A549 treated with DMSO at 1 μM for 4 hours (cell line): ENCODE data around the gene ATP6AP1. TPM values are rescaled to one million over a fixed set of nuclear protein-coding genes. Genes with fewer than 3 reads are reported as not detected.

Source experiments
- total RNA-seq: library from RNA; stranded (reverse); fragments of 200-300 nt; extraction: Qiagen RNA extraction; gene quantifications from 5 replicates; pipeline ENCODE4 v1.2.3, GENCODE V29; 2022; ENCODE audit warnings: low read depth

The ATP6AP1 gene, protein sequence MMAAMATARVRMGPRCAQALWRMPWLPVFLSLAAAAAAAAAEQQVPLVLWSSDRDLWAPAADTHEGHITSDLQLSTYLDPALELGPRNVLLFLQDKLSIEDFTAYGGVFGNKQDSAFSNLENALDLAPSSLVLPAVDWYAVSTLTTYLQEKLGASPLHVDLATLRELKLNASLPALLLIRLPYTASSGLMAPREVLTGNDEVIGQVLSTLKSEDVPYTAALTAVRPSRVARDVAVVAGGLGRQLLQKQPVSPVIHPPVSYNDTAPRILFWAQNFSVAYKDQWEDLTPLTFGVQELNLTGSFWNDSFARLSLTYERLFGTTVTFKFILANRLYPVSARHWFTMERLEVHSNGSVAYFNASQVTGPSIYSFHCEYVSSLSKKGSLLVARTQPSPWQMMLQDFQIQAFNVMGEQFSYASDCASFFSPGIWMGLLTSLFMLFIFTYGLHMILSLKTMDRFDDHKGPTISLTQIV
- 82.2 to 107 TPM (median 102 TPM) in 5 replicates for total RNA-seq

DNA sequence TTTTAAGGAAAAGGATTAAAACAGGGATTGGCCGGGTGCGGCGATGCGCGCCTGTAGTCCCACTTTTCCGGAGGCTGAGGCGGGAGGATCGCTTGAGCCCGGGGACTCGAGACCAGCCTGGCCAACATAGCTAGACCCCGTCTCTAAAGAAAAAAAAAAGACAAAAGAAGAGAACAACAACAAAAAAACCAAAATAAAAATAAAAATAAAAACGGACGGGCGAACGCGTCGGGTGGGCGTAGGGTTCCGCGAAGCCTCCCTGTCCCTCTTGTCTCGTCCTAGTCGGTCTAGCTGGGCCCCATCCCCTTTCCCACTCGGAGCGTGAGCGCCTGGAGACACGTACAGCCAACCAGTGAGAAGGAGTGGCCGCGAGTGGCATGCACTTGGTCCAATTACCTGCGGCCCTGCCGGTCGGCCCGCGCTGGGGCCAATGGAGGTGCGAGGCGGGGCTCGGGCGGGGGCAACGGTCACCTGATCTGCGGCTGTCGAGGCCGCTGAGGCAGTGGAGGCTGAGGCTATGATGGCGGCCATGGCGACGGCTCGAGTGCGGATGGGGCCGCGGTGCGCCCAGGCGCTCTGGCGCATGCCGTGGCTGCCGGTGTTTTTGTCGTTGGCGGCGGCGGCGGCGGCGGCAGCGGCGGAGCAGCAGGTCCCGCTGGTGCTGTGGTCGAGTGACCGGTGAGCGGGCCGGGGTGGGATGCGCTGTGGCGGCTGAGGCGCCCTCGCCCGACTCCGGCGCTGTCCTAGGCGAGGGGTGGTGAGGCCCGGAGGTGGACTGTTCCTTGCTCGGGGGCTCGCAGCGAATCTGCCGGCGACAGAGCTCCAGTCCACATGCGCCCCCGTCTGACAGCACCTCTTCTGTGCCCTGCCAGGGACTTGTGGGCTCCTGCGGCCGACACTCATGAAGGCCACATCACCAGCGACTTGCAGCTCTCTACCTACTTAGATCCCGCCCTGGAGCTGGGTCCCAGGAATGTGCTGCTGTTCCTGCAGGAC, at the start of gene ATP6AP1:
ATP6AP1 (plus strand) TSS at position 502 of the 996 bp plus-strand sequence; CDS start at position 518, 16 bp downstream.

DNA sequence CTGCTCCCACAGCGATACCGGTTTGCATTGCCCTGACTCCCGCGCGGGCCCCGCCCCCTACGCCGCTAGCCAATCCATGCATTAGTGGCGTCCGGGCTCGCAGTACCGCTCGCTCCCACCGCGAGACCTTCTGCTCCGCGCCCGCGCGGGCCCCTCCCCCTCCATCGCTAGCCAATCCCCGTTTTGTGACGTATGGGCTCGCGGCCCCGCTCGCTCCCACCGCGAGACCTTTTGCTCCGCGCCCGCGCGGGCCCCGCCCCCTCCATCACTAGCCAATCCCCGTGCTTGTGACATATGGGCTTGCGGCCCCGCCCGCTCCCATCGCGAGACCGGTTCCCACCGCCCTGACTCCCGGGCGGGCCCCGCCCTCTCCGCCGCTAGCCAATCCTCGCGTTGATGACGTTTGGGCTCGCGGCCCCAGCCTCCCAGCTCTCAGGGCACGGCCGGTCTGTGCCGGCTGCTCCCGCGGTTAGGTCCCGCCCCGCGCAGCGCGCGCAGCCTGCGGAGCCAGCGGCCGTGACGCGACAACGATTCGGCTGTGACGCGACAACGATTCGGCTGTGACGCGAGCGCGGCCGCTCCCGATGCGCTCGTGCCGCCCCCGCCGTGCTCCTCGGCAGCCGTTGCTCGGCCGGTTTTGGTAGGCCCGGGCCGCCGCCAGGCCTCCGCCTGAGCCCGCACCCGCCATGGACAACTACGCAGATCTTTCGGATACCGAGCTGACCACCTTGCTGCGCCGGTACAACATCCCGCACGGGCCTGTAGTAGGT, 49.5 kb upstream of the ATP6AP1 start, which contains the start of gene EMD:
EMD (plus strand) TSS at position 497 of the 770 bp plus-strand sequence; CDS start at position 687, 190 bp downstream.

DNA sequence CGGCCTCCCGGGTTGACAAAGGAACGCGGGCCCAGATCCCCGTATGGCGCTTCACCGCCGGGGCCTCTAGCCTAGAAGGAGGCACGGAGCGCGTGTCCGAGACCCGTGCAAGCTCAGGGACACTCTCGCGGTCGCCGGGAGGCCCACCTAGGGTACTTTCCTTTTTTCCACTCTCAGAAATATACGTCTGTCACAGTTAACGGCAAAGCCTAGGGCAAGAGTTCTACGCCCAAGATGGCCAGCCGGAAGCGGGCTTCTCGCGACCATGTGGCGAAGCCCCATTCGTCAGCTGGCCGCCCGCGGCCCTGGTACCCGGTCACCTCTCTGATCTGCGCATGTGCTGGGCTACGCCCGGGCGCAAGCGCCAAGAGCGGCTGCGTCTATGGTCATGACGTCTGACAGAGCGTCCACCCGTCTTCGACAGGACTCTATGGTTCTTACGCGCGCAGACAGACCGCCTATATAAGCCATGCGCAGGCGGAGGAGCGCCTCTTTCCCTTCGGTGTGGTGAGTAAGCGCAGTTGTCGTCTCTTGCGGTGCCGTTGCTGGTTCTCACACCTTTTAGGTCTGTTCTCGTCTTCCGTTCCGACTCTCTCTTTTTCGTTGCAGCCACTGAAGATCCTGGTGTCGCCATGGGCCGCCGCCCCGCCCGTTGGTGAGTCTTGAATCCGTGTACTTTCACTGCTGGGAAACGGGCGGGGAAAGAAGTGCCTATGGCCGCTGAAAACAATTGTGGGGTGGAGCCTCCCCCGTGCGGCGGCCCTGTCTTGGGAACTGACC, 30.4 kb upstream of the ATP6AP1 start, which contains the start of gene RPL10:
RPL10 (plus strand) TSS at position 490 of the 780 bp plus-strand sequence; CDS start at position 633, 143 bp downstream.

DNA sequence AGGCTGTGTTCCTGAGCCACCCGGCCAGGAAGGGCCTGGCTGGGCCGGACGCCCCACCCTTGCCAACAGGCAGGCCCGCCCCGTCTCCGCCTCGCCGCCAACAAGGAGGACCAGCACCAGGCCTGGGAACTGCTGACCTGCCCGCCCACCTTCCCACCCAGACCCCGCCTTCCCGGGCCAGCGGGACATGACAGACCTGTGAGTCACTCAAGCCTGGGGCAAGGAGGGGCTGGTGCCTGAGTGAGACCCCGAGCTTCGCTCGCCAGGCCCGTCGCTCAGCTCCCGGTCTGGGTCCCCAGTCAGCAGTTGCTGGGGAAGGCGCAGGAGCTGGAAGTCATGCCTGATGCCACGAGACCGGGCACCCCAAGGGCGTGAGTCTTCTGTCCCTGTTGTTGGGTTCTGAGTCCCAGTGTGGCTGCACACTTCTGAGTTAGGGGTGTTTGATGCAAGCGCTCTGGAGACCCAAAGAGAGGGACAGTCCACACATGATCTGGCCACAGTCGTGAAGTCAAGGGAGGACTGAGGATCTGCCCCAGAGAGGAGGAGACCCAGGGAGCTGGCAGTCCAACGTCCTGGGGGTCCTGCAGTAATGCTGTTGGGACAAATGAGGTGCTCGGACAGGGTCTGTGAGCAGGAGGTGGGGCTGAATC, 19.1 kb upstream of the ATP6AP1 start, which contains the start of gene DNASE1L1:
DNASE1L1 (minus strand) TSS at position 33 of the 650 bp plus-strand sequence. CDS start 3,686 bp downstream, outside the sequence.

DNA sequence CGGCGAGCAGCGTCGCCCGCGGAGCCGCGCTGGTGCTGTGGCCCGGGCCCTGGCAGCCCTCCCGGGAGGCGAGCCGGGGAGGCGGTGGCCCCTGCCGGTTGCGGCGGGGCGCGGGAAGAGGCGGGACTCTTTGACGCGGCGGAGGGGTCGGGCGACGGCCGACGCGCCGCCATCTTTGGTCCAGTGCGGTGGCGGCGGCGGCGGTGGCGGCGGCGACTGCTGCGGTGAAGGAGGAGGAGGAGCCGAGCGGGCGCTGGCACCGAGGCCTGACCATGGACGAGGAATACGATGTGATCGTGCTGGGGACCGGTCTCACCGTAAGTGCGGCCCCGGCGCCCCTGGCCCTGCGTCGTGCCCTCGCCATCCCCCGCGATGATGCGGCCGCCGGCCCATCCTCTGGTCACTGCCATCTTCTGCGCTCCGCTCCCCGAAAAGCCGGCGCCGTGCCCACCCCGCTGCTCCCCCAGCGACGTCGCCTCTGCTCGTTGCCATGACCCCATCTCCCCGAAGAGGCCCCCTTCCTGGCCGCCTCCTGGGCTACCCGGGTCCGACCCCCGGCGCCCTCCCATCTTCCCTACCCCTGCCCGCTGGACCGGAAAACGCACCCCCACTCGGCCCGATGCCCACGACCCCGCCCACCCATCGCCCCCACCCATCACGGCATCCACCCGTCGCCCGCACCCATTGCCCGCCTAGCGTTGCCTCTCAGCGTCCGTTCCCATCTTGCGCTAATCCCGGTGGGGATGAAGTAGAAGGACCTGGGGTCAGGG, 8.7 kb downstream of the ATP6AP1 start, which contains the start of gene GDI1:
GDI1 (plus strand) TSS at position 172 of the 770 bp plus-strand sequence; CDS start at position 273, 101 bp downstream.

DNA sequence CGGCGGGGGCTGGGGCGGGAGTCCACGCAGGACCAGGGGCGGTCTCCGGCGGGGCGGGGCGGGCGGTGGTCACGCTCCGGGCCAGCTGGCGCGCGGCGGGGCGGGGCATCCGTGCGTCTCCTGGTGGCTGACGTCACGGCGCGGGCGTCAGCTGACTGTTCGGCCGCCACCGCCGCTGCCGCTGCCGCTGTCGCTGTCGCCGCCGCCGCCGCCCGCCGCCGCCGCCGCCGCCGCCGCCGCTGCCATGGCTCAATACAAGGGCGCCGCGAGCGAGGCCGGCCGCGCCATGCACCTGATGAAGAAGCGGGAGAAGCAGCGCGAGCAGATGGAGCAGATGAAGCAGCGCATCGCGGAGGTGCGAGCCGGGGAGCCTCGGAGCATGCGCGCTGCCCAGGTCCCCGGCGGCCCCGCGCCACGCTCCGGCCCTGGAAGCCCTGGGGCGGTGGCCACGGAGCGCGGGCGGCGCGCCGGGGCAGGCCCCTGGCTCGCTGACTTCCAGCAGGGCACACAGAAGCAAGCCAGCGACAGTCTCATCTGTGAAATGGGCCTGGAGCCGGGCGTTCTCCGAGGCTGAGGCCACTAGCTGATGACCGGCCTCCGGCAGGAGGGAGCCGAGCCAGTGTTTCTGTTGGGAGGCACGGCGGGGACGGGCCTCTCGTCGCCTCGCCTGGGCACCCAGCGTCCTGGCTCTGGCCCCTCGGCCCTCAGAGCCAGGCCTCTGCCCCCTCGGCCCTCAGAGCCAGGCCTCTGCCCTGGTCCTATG, 15.7 kb downstream of the ATP6AP1 start, which contains the start of gene FAM50A:
FAM50A (plus strand) TSS at position 150 of the 763 bp plus-strand sequence; CDS start at position 245, 95 bp downstream.

DNA sequence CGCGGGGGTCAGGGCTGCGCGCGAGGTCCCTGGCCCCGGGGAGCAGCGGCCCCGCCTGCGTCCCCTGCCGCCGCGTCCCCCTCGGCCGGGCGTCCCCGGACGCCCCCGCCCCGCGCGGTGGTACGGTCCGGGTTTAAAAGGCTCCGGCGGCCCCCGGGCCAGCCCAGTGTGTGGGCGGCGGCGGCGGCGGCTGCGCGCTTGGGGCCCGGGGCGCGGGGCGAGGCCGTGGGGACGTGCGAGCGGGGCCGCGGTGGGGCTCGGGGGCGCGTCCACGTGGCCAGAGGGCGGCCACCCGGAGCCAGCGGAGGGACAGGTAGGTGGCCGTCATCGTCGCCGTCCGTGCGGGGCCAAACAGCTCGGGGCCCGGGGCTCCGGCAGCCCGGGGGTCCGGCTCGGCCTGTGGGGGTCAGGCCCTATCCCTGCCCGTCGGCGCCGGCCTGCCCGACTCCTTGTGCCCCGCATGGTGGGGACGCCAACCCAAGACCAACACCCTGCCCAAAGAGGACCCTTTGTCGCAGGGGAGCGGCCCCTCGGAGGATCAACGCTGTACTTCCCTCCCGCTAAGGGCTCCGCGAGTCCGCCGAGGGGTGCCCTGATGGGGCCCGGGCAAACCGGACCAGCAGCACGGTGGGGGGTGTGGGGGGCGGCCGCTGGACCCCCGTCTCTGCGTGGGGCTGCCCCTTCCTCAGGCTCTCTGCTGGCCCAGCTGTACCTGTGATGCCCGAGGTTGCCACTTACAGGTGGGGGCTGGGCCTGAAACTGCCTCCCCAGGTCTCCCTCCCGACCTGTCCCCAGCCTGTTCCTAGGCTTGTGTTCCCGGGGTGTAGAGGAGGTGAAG, 29.9 kb downstream of the ATP6AP1 start, which contains the start of gene PLXNA3:
PLXNA3 (plus strand) TSS at position 166 of the 838 bp plus-strand sequence. CDS start 1,903 bp downstream, outside the sequence.

DNA sequence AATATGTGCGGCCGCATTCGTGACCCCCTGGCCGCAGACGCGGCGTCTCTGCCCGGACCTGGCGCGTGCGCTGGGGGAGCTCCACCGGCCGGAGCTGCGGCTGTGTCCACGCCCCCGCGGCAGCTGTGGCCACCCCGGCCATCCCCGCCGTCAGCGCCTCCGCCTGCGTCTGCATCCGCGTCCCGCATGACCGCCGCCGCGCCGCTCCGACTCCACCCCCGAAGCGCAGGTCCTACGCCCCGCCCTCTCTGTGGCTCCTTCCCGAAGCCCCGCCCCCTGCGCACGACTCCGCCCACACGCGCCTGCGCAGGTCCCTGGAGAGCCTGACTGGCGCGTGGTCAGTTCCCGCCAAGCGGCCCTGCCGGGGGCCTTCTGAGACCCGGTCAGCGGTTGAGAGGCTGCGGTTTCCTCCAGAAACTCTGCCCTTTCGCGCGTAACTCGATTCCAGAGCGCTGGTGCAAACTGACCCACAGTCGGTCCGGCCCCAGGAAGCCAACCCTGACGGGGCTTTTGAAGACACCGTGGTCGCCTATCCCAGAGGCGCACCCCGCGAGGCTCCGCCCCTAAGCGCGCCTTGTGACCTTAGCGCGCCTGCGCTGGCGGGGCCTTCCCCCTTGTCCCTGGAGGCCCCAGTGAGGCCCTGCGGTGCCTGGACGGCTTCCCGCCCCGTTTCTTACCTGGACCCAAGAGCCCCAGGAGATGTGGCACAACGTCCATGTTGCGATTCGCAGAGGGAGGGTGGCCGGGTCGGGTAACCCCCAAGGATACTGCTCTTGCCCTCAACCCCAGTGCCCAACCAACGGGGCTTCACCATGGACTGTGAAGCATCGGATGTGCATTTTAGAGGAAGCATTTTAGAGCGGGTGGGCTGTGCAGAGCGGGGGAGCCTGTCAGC, 50.5 kb downstream of the ATP6AP1 start, which contains the start of gene LAGE3:
LAGE3 (minus strand) TSS at position 554 of the 895 bp plus-strand sequence; CDS start at position 188, 366 bp downstream.

Other genes with a start within 250 kb of the ATP6AP1 start
- gene OPN1MW, start 246.1 kb upstream of the ATP6AP1 start, total RNA-seq: not detected in 5 replicates
- gene OPN1MW2, start 208.9 kb upstream of the ATP6AP1 start, total RNA-seq: not detected in 5 replicates
- gene OPN1MW3, start 171.1 kb upstream of the ATP6AP1 start, total RNA-seq: not detected in 5 replicates
- not detected in 5 replicates for gene TEX28, start 133.6 kb upstream of the ATP6AP1 start, total RNA-seq
- gene TKTL1, start 132.9 kb upstream of the ATP6AP1 start, total RNA-seq: 0.06 to 0.23 TPM in 2 of 5 replicates, not detected in the others
- 1,489 to 1,751 TPM (median 1,561 TPM) in 5 replicates for gene FLNA, start 54.0 kb upstream of the ATP6AP1 start, total RNA-seq
- gene EMD, start 49.4 kb upstream of the ATP6AP1 start, total RNA-seq: 137 to 159 TPM (median 152 TPM) in 5 replicates
- 4,944 to 5,934 TPM (median 5,259 TPM) in 5 replicates for gene RPL10, start 30.3 kb upstream of the ATP6AP1 start, total RNA-seq
- 26.5 to 29.9 TPM (median 27.4 TPM) in 5 replicates for gene DNASE1L1, start 19.4 kb upstream of the ATP6AP1 start, total RNA-seq
- 26.6 to 37.0 TPM (median 35.2 TPM) in 5 replicates for gene TAFAZZIN, start 17.1 kb upstream of the ATP6AP1 start, total RNA-seq
- 92.2 to 99.4 TPM (median 97.5 TPM) in 5 replicates for gene GDI1, start 8.5 kb downstream of the ATP6AP1 start, total RNA-seq
- 94.9 to 121 TPM (median 111 TPM) in 5 replicates for gene FAM50A, start 15.5 kb downstream of the ATP6AP1 start, total RNA-seq
- 5.4 to 17.5 TPM (median 12.2 TPM) in 5 replicates for gene PLXNA3, start 29.6 kb downstream of the ATP6AP1 start, total RNA-seq
- gene LAGE3, start 50.6 kb downstream of the ATP6AP1 start, total RNA-seq: 44.8 to 69.5 TPM (median 62.9 TPM) in 5 replicates
- 64.6 to 70.4 TPM (median 66.2 TPM) in 5 replicates for gene UBL4A, start 57.9 kb downstream of the ATP6AP1 start, total RNA-seq
- 35.4 to 42.5 TPM (median 38.9 TPM) in 5 replicates for gene SLC10A3, start 62.0 kb downstream of the ATP6AP1 start, total RNA-seq
- 37.8 to 47.0 TPM (median 42.4 TPM) in 5 replicates for gene FAM3A, start 87.6 kb downstream of the ATP6AP1 start, total RNA-seq
- 1,297 to 1,681 TPM (median 1,624 TPM) in 5 replicates for gene G6PD, start 118.2 kb downstream of the ATP6AP1 start, total RNA-seq
- 33.0 to 45.1 TPM (median 42.9 TPM) in 5 replicates for gene IKBKG, start 118.9 kb downstream of the ATP6AP1 start, total RNA-seq
- gene CTAG1A, start 156.5 kb downstream of the ATP6AP1 start, total RNA-seq: not detected in 5 replicates
- not detected in 5 replicates for gene CTAG1B, start 190.6 kb downstream of the ATP6AP1 start, total RNA-seq
- gene CTAG2, start 224.9 kb downstream of the ATP6AP1 start, total RNA-seq: not detected in 5 replicates